DMS114 treated with DMSO at 0.1 percent for 48 hours (cell line): ENCODE data around the gene SNTN.
"Not testable (repeated sequence)": the region's sequence is repeated elsewhere in the genome, so short reads cannot be mapped to it uniquely, and the experiment has no call there.

Experiments
- DNase-seq: peaks from one replicate; lab custom pipeline; 2025; ENCODE audit not compliant: unreplicated experiment; lab: John Stamatoyannopoulos, UW

The SNTN gene

DNA sequence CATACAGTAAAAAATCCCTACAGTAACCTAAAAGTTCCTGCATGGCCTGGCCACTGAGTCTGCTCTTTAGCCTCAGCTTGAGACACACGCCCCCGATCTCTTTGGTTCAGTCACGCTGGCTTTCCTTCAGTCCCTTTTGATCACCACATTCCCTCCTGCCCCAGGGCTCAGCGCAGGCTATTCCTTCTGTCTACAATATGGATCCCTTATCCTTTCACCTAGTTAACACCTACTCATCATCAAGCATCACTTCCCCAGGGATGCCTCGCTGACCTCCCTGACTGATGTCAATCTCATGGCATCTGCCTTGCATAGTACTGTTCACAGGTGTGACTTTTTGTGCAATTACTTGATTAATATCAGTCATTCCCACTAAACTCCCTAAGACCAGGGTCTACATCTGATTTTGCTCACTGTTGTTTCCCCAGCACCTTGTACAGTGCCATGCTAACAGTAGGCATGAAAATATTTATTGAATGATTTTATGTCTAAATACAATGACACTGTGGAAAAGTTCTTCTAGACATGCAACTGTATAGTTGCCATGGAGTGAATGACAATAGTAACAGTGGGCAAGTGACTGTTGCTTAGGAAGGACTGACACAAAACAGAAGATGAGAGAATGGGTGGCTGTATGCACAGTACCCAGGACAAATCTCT is at the start of gene SNTN:
TSS of gene SNTN (plus strand) at position 610 of the 660 bp plus-strand sequence. CDS start at position 623, 13 bp downstream.
- DNase-seq: no peak

DNA sequence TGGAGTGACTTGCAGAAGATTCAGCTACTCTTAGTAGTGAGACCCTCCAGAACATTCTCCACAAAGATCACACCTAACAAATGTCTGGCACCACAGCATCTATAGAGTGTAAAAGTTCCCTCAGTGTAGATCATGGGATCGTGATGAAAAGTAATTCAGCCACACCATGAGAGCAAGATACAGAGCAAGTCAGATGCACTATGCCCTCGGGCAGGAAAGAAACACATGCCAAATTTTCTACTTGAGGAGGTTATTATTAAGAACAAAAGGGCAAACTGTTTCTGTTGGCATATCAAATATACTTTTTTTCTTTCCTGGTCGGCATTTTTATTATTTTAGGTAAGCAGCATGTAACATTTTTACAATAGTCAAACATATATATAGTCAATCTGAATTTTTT is 44.8 kb upstream of the SNTN start:
- no peak for DNase-seq

DNA sequence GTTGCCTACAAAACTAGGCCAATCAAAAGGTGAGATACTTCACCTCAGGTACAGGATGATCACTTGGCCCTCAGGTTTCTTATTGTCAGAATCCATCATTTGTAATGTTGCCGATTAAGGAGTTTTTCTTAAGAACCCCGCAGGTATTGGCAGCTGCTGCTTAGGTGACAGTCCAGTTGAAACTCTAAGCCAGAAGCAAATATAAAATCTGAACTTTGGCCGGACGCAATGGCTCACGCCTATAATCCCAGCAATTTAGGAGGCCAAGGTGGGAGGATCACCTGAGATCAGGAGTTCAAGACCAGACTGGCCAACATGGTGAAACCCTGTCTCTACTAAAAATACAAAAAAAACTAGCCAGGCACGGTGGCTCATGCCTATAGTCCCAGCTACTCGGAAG is 43.1 kb upstream of the SNTN start:
- no peak for DNase-seq

DNA sequence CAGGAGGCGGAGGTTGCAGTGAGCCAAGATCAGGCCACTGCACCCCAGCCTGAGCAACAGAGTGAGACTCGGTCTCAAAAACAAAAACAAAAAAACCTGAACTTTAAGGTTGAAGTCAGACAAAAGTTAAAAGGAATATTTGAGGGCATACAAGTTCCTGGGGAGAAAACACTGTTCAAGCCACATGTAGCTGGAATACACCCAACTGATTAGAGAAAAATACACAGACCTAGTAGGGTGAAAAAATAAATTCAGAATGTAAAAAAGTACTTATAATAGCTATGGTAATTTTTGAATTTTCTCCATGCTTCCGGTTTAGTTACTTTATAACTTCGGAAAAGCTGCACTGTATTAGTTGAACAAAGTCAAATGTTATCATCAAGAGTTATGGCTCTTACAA is 42.6 kb upstream of the SNTN start:
- no peak for DNase-seq

DNA sequence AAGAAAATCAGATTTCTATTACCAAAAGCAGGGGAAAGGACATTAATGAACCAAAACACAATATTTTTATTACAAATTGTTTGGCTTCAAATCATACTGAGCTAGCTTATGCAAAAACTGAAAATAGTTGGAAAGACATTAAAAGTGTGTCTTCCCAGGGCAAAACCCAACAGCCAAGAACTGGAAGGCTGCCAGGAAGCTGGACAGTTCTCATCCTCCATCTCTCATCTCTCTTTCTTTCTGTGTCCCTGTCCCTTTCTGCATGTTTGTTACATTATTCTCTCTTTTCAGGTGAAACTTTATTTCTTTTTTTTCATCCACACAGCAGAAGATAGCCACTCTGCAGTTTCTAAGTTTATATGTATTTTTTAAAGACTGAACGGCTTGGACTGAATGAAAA is 41.1 kb upstream of the SNTN start:
- no peak for DNase-seq

DNA sequence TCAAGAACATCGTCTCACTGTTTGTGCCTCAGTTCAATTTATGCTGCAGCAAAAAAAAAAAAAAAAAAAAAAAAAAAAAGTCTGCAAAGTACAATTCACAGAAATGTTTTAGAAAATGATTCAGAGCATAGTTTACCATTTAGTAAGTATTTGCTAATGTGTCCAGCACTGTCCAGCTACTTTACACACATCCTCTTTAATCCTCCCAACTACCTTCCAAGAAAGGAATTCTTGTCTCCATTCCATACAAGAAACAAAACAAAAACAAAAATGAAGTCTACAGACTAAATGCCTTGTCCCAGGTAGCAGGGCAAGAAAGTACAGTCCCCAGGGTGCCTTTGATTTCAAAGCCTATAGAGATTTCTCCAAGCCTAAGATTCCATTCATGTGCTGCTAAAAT is 38.9 kb upstream of the SNTN start:
- DNase-seq: no peak

DNA sequence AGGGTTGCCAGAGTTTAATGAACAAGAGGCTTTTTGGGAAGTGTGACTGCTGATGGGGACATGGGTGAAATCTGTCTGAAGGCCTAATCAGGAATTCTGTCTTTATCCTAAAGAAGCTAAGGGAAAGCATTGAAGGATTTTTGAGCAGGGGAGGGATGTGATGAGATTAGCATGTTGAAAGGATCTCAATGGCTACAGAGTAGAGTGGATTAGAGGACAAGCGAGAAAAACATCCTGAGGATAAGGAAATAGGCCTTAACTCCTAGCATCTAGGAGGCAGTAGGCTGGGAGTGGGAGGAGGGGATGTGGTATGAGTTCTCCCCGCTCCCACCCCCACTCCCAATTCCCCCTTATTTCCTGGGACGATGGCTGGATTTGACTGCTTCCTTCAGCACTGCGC is 35.1 kb upstream of the SNTN start:
- DNase-seq: no peak

DNA sequence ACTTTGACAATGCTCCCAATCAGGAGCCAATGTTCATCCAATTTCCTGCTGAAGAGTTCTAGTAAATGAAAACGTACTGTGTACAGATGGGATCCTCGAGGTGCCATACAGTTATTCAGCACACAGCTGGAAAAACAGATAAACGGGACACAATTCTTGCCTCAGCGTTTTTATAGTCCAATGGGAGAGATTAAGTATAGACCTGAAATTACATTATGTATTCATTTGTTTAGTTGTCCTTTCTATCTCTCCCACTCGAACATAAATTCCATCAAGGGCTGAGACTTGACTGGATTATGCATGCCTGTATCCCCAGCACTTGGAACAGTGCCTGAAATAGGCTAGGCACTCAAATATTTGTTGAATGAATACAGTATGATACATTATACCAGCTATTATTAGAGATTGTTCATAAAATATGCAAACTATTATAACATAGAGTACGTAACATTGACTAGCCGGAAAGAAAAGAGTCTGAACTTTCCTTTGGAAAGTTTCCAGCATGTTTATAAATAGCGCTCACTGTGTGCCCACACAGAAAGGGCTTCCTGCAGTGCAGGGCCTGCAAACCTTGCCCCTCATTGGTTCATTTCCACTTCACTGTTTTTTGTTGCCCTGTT is 27.4 kb upstream of the SNTN start:
- DNase-seq: no peak

DNA sequence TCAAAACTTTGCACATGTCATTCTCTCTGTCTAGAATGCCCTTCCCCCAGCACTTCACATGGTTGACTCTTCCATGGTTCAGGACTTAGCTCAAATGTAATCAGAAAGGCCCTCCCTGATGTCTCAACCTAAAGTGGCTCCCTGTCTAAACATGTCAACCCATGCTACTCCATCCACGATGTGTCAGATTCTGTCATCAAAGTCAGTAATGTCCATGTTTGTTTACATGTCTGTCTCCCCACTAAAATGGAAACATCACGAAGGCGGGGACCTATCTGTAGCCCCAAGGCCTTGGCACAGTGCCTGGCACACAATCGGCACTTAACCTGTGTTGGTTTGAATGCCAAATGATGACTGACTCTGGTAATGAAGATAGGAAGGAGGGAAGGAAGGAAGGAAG is 20.8 kb upstream of the SNTN start:
- no peak for DNase-seq

DNA sequence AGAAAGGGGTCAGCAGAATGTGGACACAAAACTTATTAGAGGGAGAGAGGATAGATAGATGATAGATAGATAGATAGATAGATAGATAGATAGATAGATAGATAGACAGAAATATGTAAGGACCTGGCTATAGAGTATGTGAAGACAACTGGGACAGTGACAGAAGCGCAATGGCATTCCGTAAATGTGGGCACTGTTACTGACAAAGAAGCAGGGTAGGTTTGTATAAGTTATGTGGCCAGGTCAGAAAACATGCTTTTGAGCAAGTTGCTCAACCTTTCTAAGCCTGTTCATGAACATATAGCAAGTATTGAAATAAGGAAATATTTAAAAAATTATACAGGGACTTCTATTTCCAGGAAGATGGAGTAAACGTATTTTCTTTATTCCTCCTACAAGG is 17.3 kb upstream of the SNTN start:
- DNase-seq: no peak

DNA sequence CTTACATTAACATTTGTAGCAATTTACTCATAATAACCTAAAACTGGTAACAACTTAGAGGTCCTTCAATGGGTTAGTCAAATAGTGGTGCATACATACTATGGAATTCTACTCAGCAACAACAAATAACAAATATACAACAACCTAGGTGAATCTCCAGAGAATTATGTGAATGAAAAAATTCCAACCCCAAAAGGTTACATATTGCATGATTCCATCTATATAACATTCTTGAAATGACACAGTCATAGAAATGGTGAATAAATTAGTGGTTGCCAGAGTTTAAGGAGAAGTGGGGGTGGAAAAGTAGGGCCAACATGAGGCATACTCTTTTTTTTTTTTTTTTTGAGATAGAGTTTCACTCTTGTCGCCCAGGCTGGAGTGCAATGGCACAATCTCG is 12.7 kb upstream of the SNTN start:
- DNase-seq: no peak

DNA sequence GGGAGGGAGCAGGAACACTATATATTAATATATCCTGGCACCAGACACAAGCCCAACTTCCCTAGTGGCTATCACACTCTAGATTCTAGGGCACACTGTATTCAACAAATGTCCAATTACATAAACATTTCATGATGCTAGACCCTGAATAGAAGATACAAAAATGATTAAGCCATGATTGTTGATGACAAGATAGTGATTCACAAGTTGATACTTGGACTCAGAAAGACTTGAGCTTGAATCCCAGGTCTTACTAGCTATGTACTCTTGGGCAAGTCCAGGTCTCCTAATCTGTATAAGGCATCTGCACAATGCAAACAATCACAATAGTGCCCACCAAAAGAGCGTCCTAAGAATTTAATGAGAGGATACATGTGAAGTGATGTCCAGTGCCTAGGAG is 10.0 kb upstream of the SNTN start:
- no peak for DNase-seq

DNA sequence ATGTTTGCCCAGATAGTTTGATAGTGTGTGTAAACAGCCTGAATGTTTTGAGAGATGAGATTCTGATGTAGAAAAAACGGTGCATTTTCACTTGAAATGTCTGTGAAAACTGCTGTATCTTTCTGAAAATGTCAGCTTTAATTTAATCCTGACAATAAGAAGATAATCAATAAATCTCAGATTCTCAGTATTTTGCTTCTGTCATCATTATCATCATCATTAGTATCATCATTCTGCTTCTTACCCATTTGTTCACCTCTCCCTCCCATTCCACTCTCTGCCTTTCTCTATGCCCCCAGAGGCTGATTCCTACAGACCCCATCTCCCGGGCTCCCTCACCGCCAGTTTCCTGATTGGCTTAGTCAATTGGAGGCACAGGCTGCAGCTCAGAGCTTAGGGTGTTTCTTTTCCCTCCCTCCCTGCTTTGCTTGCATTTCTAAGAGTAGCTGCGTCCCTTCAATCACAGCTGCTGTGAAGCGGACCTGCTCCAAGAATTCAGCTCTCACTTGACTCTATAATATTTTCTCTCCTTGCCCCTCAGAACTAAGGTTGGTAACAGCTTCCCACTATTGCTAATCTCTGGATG is 8.2 kb upstream of the SNTN start:
- DNase-seq: no peak

DNA sequence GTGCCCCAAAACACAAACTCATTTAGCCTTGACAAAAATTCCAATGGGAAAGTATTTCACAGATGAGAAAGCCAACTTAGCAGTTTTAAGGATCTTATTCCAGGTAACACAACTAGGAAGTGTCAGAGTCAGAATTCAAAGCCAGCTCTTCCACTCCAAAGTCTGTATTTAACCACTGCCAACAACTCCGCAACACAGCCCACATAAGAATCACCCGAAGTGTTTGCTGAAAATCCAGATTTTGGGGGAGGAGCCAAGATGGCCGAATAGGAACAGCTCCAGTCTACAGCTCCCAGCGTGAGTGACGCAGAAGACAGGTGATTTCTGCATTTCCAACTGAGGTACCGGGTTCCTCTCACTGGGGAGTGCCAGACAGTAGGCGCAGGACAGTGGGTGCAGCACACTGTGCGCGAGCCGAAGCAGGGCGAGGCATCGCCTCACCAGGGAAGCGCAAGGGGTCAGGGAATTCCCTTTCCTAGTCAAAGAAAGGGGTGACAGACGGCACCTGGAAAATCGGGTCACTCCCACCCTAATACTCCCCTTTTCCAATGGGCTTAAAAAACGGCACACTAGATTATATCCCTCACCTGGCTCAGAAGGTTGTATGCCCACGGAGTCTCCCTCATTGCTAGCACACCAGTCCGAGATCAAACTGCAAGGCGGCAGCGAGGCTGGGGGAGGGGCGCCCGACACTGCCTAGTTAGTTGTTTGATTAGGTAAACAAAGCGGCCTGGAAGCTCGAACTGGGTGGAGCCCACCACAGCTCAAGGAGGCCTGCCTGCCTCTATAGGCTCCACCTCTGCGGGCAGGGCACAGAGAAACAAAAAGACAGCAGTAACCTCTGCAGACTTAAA is 7.3 kb upstream of the SNTN start:
- DNase-seq: not testable (repeated sequence)

DNA sequence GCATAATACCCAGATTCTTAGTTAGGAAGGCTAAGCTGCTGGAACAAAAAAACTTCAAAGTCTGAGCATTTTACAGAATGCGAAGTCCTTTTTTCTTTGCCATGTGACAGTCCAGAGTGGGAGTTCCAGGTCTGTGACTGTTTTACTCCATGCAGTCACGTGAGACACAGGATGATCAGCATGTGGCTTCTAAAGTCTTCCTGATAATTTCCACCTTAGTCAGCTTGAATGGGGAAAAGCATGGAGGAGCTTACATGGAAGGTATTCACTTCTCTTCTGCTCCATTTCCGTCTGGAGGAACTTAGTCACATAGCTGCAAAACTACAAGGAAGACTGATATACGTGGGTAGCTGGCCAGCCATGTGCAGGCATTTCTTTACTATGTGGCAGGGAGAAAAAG is 1.7 kb downstream of the SNTN start:
- no peak for DNase-seq

DNA sequence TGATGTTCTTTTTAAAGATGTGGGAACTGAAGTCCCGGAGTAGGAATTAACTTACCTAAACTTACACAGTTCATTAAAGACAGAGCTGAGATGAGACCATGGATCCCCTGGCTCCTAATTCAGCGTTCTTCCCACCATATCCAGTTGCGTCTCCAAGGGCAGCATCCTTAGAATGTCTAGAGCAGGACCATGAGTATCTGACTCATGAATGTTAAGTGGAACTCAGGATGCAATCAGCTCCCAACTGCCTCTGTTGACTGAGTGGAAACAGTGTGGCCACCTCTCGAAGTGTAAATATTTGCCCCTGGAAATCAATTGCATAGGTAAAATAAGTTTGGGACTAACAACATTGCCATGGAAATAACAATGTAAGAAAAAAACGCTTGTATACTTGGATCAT is 2.5 kb downstream of the SNTN start:
- no peak for DNase-seq

DNA sequence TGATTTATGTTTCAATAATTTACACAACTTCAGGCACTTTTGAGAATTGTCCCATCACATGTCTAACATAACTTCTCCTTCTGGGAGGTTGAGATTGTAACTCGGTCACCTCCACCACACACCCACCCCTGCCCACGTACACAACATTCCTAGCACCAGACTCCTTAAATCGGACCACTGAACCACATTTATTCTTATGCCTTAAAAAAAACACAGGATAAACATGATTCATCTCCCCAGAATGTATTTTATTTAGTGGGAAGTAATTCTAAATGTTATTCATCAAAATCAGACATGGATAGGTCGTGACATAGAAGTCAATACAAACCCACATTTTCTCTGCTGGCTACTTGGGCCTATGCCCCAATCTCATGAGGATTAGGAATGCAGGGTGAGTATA is 3.0 kb downstream of the SNTN start:
- DNase-seq: no peak

DNA sequence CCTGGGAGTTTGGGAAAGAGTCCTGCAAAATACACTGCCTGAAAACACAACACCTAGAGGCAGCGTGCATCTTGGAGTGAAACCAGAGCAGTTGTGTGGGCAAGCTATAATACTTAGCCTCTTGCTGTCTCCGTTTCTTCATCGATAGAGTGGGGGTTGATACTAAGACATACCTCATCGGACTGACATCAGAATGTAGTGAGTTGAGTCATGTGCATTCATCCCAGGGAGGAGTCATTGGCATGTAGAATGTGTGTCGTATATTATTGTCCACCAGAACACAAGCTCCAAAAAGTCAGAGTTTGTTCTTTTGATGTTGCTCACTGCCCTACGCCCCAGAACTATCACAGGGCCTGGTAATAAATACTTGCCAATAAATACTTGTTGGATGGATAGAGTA is 4.3 kb downstream of the SNTN start:
- no peak for DNase-seq

DNA sequence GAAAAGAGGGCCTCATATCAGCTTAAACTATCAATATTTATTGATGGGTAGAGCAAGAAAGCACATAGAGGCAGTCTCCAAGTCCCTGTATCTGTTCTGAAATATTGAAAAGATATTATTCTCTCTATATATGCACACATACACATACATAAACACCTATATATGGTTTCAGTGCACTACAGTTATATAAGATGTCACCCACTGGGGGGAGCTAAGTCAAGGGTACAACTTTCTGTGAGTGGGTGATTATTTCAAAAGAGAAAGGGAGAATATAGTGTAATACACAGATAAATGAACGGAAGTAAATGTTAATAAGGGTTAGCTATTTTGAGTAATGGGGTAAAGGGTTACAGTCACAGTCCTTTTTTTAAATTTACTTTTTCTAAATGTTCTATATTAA is 8.8 kb downstream of the SNTN start:
- no peak for DNase-seq

DNA sequence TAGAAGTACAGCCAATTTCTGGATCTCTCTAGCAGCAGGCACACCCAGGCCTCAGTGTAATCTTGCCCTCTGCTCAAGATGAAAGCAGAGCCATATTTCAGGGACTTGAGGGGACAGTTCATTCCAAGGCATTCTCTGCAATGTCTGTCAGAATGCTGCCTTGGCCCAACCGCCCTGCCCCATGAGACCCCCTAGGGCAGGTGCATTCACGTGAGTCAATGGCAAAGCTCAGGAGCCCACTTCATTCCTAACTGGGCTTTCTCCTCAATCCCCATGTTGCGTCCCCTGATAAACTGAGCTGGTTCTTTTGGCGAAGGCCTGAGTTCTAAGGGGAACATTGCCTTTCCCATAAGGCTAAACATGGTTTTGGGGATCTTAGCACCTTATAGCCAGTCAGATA is 9.5 kb downstream of the SNTN start:
- DNase-seq: no peak

DNA sequence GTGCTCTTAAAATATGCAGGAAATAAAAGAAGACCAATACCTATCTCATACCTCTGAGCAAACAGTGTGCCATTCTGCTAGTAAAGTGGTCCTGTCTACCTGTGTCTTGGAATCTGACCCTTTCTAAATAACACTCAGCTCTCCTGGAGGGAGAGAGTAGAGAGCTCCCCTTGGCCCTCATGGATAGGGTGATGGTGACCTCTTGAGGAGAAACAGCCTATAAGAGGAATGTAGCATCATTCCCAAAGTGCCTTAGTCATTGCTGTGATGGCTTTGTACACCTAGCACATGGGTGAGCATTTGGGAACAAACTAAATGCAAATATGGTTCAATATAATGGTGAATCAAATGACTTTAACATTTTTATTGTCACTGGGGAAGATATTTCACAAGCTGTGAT is 10.0 kb downstream of the SNTN start:
- DNase-seq: no peak

DNA sequence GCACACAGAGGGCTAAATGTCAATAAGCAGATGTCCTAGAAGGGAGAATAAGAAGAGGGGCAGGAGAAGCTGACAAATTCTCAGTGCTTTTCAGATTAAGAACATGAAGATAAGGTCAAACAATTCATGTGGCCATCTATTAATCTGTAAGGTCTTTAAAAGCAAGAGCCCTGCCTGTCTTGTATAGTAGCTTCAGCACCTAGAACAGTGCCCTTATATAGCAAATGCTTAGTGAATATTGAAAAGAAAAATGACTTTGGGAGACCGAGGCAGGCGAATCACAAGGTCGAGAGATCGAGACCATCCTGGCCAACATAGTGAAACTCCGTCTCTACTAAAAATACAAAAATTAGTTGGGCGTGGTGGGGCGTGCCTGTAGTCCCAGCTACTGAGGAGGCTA is 18.1 kb downstream of the SNTN start:
- no peak for DNase-seq
